MCF 10A (cell line): Measurements from ENCODE around the gene ITGA3. TPM values are rescaled to one million over a fixed set of nuclear protein-coding genes. Genes with fewer than 3 reads are reported as not detected.
A peak's percentile ranks its signal among the peaks of the same experiment; 100 is the strongest.

Experiments used
- BruUV-seq: library from RNA; stranded (reverse); fragments of 400-500 nt; replicated peaks from 2 replicates; lab custom pipeline; 2021; lab: Mats Ljungman, UMichigan
- CTCF ChIA-PET: fragments of 300-600 bp; sonication (Branson Sonifier 250); formaldehyde crosslinking; extraction: SDS; loops from one replicate; lab custom pipeline; 2021; ENCODE audit warnings: antibody characterized with exemption, inconsistent platforms; lab: Yijun Ruan, JAX
- POLR2A ChIA-PET: fragments of 300-600, 350-650 bp; sonication (Branson Sonifier 250); formaldehyde crosslinking; extraction: SDS; loops from one replicate; lab custom pipeline; 2020; ENCODE audit warnings: antibody characterized with exemption, inconsistent platforms; lab: Yijun Ruan, JAX
- DNase-seq: peaks from one replicate; pipeline ENCODE4 v3.0.0-alpha.2; 2018; ENCODE audit not compliant: unreplicated experiment
- H3K27ac Mint-ChIP-seq: one replicate; pipeline ENCODE4 v1.8.0; 2022; ENCODE audit warnings: mild to moderate bottlenecking, low read depth, mixed read lengths; ENCODE audit not compliant: unreplicated experiment
- H3K27me3 Mint-ChIP-seq: one replicate; pipeline ENCODE4 v1.8.0; 2022; ENCODE audit warnings: mixed read lengths; ENCODE audit not compliant: insufficient read depth, unreplicated experiment
- H3K36me3 Mint-ChIP-seq: one replicate; pipeline ENCODE4 v1.8.0; 2022; ENCODE audit warnings: mild to moderate bottlenecking, moderate library complexity, mixed read lengths; ENCODE audit not compliant: insufficient read depth, unreplicated experiment
- H3K4me1 Mint-ChIP-seq: one replicate; pipeline ENCODE4 v1.8.0; 2022; ENCODE audit warnings: mixed read lengths; ENCODE audit not compliant: insufficient read depth, unreplicated experiment
- H3K4me3 Mint-ChIP-seq: one replicate; pipeline ENCODE4 v1.8.0; 2022; ENCODE audit warnings: mild to moderate bottlenecking, moderate library complexity, mixed read lengths; ENCODE audit not compliant: unreplicated experiment
- H3K9me3 Mint-ChIP-seq: one replicate; pipeline ENCODE4 v1.8.0; 2022; ENCODE audit warnings: mixed read lengths; ENCODE audit not compliant: unreplicated experiment
- intact Hi-C: fragments of 100-400 bp; cut with micrococcal nuclease; formaldehyde crosslinking; loops from 2 replicates; pipeline ENCODE4 v1.14.1; 2022
- total RNA-seq: library from RNA; stranded (reverse); gene quantifications from 2 replicates; pipeline ENCODE4 v1.2.3, GENCODE V29; 2022
- TF ChIP-seq, protein P1 (sequence below): fragments of 200-600 bp; IDR thresholded peaks from one replicate; pipeline ENCODE4 v1.8.0; 2022; ENCODE audit warnings: antibody characterized with exemption, mild to moderate bottlenecking; ENCODE audit not compliant: unreplicated experiment

ITGA3 gene
- total RNA-seq, 1 experiment from 2014 or later = 588 TPM

GRCh38 chr17:50133028-50133768, 77.3 kb downstream of the ITGA3 start:
- no peak overlapping the region for H3K27ac Mint-ChIP-seq
- TF ChIP-seq, protein P1, sequence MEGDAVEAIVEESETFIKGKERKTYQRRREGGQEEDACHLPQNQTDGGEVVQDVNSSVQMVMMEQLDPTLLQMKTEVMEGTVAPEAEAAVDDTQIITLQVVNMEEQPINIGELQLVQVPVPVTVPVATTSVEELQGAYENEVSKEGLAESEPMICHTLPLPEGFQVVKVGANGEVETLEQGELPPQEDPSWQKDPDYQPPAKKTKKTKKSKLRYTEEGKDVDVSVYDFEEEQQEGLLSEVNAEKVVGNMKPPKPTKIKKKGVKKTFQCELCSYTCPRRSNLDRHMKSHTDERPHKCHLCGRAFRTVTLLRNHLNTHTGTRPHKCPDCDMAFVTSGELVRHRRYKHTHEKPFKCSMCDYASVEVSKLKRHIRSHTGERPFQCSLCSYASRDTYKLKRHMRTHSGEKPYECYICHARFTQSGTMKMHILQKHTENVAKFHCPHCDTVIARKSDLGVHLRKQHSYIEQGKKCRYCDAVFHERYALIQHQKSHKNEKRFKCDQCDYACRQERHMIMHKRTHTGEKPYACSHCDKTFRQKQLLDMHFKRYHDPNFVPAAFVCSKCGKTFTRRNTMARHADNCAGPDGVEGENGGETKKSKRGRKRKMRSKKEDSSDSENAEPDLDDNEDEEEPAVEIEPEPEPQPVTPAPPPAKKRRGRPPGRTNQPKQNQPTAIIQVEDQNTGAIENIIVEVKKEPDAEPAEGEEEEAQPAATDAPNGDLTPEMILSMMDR = no peak
- intact Hi-C loops = no loop called here
- peaks cover 6% of the 10 kb centered on the region for H3K4me1 Mint-ChIP-seq
- ChIA-PET CTCF (interaction anchor here (0.6 to 0.7 kb wide), 3 partner anchors 37 to 67 kb away, joined by 3 to 4 read pairs (median 3); no protein-coding TSS in a partner anchor), POLR2A (interaction anchor here (0.6 to 1.5 kb wide), 3 partner anchors 35 to 340 kb away, joined by 3 to 4 read pairs (median 3); no protein-coding TSS in a partner anchor)
- no peak for DNase-seq
- H3K27me3 Mint-ChIP-seq = peaks cover 12% of the 10 kb centered on the region
- H3K9me3 Mint-ChIP-seq = no peaks in the 10 kb centered on the region
- BruUV-seq = no TSS peak
- no peak overlapping the region for H3K4me3 Mint-ChIP-seq
- H3K36me3 Mint-ChIP-seq = peaks cover 35% of the 10 kb centered on the region

GRCh38 chr17:50133769-50134099, 77.8 kb downstream of the ITGA3 start:
- Mint-ChIP-seq H3K4me3 (no peak overlapping the region), H3K4me1 (peaks cover 2% of the 10 kb centered on the region), H3K27me3 (peaks cover 6% of the 10 kb centered on the region), H3K27ac (no peak overlapping the region), H3K36me3 (peaks cover 40% of the 10 kb centered on the region), H3K9me3 (no peaks in the 10 kb centered on the region)
- ChIA-PET CTCF (no interaction called here), POLR2A (interaction anchor here (0.7 to 1.5 kb wide), 2 partner anchors 105 to 339 kb away, joined by 3 to 4 read pairs; no protein-coding TSS in a partner anchor)
- TF ChIP-seq, protein P1 = no peak
- intact Hi-C loops = no loop called here
- DNase-seq = no peak
- no TSS peak for BruUV-seq

DNA sequence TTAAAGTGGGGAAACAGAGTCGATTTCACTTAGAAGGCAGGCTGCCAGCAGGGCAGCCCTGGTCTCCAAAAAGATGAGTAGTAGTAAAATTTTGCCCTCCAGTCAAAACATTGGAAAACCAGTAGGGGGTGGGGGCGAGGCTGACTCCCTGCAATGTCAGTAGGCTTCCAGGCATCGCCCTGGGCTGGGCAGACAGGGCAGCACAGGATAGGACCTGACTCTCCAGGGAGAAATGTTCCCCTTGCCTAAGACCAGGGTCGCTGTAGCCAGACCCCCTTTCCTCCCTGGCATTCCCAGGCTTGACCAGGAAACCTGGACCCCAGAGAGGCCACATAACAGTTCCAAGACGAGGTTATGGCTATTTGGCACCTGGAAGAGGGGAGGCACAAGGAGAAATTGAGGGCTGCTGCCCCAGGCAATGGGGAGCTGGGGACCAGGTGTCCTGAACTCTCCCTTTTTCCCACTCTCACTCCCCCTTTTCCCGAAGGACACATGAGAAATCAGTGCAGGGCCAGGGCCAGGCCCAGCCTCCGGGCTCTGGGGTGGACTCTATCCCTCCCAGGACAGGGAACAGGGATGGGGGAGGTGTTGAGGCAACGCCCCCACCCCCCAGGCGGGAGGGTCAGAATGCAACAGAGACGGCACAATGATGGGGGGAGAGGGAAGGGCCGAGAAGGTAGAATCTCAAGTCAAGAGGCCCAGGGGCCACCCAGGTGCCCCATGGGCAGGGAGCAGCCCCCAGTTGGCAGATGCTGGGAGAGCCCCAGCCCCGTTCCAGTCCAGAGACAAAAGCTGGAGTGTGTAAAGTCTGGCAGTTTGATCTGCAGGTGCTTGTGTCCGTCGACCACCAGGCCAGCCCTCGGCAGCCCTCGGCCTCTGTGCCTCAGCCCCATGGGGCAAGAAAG, 78.5 kb downstream of the ITGA3 start:
- Mint-ChIP-seq H3K27me3 (no peaks in the 10 kb centered on the region), H3K36me3 (peaks cover 45% of the 10 kb centered on the region), H3K4me1 (no peaks in the 10 kb centered on the region), H3K9me3 (no peaks in the 10 kb centered on the region), H3K4me3 (no peak overlapping the region), H3K27ac (no peak overlapping the region)
- TSS peak; percentile 15 for BruUV-seq
- TF ChIP-seq, protein P1 = no peak
- no peak for DNase-seq
- ChIA-PET POLR2A (interaction anchor here (0.7 kb wide), 1 partner anchor 184 kb away, joined by 4 read pairs; no protein-coding TSS in a partner anchor), CTCF (no interaction called here)
- intact Hi-C loops = no loop called here
